GM12891 (cell line): ENCODE results near the gene SLC44A3.

ENCODE experiments used
- PAX5 ChIP-seq: IDR thresholded peaks from 2 replicates; pipeline ENCODE4 v1.6.1; 2011; ENCODE audit warnings: low read length, moderate library complexity, mild to moderate bottlenecking; ENCODE audit not compliant: insufficient read depth, severe bottlenecking
- POLR2A ChIP-seq: IDR thresholded peaks from 2 replicates; pipeline ENCODE4 v1.6.1; 2011; ENCODE audit warnings: low read depth, low read length, control low read depth
- POLR2AphosphoS5 ChIP-seq: IDR thresholded peaks from 2 replicates; pipeline ENCODE4 v1.6.1; 2011; ENCODE audit warnings: low read depth, low read length, control low read depth
- POU2F2 ChIP-seq: IDR thresholded peaks from 2 replicates; pipeline ENCODE4 v1.6.1; 2011; ENCODE audit warnings: low read depth, mild to moderate bottlenecking, control low read depth, low read length, moderate library complexity
- SPI1 ChIP-seq: IDR thresholded peaks from 2 replicates; pipeline ENCODE4 v1.6.1; 2011; ENCODE audit warnings: low read depth, low read length, control low read depth
- TAF1 ChIP-seq: IDR thresholded peaks from 2 replicates; pipeline ENCODE4 v1.6.1; 2011; ENCODE audit warnings: low read depth, low read length, control low read depth

DNA sequence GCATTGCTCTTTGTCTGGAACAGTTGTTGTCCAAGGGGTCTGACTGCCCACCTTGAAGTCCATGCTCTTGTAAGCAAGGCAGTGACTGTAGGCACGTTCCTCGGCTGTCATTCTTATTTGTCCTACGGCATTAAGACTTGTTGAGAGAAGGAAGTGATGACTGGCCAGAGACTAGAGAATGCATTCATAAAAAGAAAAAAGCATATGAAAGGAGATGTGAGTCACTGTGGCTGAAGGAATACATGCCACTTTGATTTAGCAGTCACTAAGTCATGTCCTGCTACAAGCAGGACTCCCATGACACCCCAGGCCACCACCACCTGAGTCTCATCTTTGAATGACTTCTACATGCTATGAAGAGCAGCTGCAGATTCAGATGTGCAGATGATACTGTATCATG, 56.2 kb downstream of the SLC44A3 start:
- TF ChIP-seq POLR2A (no peak), SPI1 (no peak), TAF1 (no peak), POLR2AphosphoS5 (no peak), POU2F2 (no peak), PAX5 (no peak)
